Fibroblast of skin of right biceps (primary cell): ENCODE data around the gene SPG7.

Experiments used
- DNase-seq: peaks from one replicate; pipeline ENCODE4 v3.0.0-alpha.2; 2013

SPG7 gene

DNA sequence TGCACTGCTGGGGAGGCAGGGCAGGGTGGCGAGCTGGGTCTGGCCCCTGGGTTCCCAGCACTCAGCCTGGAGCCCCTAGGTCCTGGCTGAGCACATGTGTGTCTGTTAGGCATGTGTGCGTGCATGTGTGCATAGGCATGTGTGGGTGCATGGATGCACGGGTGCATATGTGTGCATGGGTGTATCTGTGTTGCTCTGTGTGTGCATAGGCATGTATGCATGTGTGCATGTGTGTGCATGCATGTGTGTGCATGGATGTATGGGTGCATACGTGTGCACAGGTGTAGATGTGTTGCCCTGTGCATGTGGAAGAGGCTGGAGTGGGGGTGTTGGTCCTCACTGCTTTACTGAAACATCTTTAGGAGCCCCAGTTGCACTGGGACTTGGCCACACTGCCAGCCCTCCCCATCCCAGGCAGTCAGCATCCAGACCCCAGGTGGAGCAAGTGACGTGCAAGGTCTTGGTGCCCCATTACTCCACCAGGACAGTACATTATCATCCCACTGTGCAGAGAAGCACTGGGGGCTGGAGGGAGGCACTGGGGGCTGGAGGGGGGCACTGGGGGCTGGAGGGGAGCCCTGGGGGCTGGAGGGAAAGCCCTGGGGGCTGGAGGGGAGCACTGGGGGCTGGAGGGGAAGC, 94.9 kb downstream of the SPG7 start:
- DNase-seq = no peak

DNA sequence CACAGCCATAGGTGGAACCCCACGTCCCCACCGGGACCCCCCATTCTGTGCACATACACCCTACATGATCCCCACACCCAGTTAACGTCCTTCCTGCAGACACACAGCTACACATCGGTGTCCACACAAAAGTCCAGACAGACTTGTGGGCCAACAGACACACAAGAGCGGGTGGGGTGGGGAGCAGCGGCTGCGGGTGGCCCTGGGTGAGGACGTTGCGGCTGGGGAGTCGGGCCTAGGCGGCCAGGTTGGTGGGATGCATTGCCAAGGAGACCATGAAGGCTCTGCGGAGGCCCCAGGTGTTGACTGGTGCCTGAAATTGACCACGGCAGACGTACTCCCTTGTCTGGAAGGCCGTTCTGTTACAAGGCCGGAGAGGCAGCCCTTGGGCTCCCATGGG, 96.6 kb downstream of the SPG7 start:
- no peak for DNase-seq

DNA sequence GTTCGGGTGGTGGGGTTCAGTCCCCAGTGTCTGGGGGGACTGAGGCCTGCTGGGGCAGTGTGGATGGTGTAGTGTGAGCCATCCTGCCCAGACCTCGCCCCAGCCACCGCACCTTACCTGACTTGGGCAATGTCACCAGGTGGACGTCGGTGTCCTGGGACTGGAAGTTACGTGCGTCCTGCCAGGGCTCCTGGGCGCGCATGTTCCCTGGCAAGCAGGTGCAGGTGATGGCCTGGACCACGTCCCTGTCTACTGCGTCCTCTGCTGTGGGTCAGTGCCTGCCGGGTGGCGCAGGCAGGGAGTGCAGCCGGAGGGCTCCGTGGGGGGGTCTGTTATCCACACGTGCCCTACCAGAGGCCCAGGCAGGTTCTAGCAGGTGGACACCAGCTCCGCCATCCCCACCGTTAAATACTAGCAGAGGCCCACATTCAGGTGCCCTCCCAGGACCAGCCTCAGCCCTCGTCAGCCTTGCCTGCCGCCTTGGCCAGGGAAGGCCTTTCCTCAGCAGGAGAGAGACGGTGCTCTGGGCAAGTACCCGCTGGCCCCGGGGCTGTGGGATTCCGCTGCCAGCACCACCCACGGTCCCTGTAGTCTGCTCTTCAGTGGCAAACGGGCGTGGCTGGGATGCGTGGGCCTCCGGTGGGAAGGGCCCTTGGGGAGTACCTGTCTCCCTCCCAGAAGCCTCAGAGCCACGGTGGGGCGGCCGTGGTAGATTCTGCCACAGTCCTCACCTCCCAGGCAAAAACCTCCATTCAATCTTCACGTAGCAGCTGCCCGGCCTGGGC, 97.2 kb downstream of the SPG7 start:
- DNase-seq = no peak

GRCh38 chr16:89606006-89606405, 97.8 kb downstream of the SPG7 start:
- DNase-seq = no peak
